Gastroesophageal sphincter (tissue), 3 donors: ENCODE data around the gene TNIP2.

Experiments
- EP300 ChIP-seq: sonication (generic); formaldehyde crosslinking; IDR thresholded peaks from one replicate; pipeline ENCODE4 v1.6.1; 2017; ENCODE audit warnings: antibody characterized with exemption, mild to moderate bottlenecking
- POLR2AphosphoS5 ChIP-seq: sonication (generic); formaldehyde crosslinking; IDR thresholded peaks from one replicate; pipeline ENCODE4 v1.6.1; 2017; ENCODE audit warnings: antibody characterized with exemption
- TF ChIP-seq, protein P1 (sequence below), 4 experiments: fragments of 200-600 bp in 2 of 4; fragments of 450-650 bp in 2 of 4; sonication (generic) in 1 of 4; IDR thresholded peaks; one replicate each; pipeline ENCODE4 v1.5.1; 2017 to 2019; ENCODE audit warnings: antibody characterized with exemption in 4 of 4, mild to moderate bottlenecking in 2 of 4, moderate library complexity in 2 of 4

DNA sequence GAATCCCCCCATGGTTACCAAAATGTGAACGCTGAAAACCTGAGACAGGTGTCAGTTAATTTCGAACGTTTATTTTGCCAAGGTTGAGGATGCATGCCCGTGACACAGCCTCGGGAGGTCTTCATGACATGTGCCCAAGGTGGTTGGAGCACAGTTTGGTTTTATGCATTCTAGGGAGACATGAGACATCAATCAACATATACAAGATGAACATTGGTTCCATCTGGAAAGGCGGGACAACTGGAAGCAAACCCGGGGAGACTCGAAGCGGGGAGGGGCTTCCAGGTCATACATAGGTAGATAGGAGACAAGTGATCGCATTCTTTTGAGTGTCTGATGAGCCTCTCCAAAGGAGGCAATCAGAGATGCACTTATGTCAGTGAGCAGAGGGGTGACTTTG lies 25.8 kb upstream of the TNIP2 start:
- TF ChIP-seq, protein P1, sequence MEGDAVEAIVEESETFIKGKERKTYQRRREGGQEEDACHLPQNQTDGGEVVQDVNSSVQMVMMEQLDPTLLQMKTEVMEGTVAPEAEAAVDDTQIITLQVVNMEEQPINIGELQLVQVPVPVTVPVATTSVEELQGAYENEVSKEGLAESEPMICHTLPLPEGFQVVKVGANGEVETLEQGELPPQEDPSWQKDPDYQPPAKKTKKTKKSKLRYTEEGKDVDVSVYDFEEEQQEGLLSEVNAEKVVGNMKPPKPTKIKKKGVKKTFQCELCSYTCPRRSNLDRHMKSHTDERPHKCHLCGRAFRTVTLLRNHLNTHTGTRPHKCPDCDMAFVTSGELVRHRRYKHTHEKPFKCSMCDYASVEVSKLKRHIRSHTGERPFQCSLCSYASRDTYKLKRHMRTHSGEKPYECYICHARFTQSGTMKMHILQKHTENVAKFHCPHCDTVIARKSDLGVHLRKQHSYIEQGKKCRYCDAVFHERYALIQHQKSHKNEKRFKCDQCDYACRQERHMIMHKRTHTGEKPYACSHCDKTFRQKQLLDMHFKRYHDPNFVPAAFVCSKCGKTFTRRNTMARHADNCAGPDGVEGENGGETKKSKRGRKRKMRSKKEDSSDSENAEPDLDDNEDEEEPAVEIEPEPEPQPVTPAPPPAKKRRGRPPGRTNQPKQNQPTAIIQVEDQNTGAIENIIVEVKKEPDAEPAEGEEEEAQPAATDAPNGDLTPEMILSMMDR (IDR thresholded peaks at IDR 0.05): no peak
- TF ChIP-seq EP300 (no peak), POLR2AphosphoS5 (no peak)
